GM19025 (cell line): ENCODE data around the gene ALLC.
"Not testable (repeated sequence)": the region's sequence is repeated elsewhere in the genome, so short reads cannot be mapped to it uniquely, and the experiment has no call there.

Source experiments
- ATAC-seq: cut with Tn5 transposase; IDR thresholded peaks from one replicate; pipeline ENCODE4 v1.9.1; 2021; ENCODE audit warnings: mild to moderate bottlenecking, low read depth, moderate library complexity; ENCODE audit not compliant: unreplicated experiment

ALLC gene

DNA sequence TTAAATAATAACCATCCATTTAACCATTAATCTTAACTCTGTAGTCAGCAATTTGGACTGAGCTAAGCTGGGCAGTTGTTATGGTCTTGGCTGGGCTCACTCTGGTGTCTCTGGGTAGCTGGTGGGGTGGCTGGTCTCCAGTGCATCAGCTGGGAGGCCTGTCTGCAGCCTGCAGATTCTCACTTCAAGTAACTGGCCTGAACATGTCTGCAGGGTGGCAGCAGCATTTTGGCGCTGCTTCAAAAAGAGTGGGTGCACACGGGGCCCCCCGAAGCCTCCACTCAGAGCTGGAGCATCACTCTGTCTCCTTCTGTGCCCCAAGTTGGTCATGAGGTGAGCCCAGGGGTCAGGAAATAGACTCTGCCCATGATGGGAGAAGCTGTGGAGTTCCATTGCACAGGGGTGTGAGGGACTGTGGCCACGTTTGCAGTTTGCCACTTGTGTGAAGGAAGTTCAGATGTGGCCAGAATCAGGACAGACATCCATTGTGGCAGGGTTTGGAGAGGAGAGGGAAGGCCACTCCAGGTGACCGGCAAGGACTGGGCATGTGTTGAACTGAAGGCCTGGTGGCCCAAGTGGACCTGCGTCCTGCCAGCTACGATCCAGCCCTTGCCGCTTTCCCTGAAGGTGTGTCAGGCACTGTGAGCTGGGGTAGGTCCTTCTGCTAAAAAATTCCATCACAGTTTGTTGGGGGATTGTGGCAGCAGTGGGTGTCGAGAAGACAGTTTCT is 4.9 kb upstream of the ALLC start:
- no peak for ATAC-seq

GRCh38 chr2:3654011-3654410 is 4.0 kb upstream of the ALLC start:
- no peak for ATAC-seq

- ATAC-seq: no peak
Observed at GRCh38 chr2:3654531-3655225, 3.3 kb upstream of the ALLC start.

- ATAC-seq: no peak
Observed at GRCh38 chr2:3655871-3656761, 1.9 kb upstream of the ALLC start.

DNA sequence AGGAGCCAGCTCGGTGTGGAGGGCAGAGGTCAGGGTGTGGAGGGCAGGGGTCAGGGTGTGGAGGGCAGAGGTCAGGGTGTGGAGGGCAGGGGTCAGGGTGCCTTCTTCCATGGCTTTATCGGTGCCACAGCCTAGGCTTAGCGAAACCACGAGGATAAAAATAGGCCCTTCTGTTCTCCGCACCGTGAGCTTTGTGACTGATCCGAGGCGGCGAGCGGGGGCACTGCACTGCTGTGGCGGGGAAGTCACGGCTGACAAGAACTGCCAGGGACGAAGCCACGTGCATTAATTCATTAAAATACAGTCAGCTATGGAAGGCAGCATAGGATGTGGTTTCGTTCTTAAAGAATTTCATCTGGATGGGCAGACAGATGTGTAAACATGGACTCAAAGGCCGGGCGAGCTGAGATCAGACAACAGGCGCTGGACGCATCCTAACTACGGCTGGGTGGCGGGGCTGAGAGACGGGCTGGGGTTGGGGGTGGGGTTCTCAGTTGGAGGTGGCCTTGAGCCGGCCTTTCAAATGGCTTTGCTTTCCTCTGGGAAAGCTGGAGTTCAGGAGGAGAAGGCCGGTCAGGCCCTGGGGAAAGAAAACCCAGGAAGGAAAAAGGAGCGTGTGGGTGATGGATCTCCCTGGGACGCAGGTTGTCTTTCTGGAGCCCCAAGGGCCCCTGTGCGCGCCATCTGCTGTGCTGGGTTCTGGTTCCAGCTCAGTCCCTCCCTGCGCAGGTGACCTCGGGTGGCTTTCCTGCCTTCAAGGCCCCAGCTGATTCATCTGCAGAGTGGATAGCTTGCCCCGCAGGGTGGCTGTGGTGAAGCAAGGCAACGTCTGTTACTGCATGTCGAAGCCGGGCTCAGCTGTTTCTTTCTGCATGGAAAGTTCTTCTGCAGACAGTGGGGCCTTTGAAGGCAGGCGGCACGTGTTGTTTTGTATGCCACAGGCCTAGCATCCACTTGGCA is 958 bp upstream of the ALLC start:
- no peak for ATAC-seq

DNA sequence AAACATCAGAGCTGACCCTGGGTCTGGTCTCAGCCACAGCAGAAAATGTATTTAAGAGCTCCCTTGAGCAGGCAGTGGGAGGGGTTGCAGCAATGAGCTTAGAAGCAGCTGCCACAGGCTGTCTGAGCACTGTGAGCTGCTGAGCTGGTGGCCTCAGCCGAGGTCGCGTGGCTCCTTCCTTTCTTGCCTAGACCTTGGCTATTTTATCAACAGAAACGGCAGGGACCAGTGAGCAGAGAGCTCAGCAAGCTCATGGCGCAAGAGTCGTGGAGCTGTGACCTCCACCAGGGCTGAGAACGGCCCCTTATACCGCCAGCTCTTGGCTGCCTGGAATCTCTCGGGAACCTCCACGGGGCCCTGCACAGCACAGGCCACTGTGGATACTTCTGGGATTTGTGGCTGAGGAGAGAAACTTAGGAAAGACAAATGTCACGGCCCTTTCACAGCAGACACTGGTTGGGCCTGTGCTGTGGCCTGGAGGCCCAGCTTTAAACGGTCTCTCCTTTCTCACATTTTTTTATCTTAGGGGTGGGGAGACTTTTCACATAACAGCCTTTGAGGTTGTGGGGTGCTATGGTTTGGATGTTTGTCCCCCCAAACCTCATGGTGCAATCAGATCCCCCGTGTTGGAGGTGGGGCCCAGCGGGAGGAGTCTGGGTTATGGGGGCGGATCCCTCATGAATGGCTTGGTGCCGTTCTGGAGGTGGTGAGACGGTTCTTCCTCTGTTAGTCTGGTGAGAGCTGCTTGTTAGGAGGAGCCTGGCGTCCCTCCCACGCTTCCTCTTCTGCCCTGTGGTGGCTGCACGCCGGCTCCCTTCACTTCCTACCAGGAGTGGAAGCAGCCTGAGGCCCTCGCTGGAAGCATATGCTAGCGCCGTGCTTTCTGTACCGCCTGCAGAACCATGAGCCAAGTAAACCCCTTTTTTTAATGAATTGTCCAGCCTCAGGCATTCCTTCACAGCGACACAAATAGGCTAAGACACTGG is 1.7 kb downstream of the ALLC start:
- no peak for ATAC-seq

DNA sequence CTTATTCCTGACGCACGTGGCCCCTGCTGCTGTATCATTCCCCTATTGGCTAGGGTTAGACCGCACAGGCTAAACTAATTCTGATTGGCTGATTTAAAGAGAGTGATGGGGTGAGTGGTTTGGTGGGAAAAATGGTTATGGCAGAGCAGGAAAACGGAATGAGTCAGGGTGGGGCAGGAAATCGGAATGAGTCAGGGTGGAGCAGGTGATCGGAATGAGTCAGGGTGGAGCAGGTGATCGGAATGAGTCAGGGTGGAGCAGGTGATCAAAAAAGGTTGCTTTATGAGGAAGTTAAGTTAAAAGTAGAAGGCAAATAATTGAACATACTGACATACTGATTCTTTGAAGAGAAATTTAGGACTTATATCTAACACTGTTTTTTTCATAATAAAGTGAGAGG is 2.6 kb downstream of the ALLC start:
- not testable (repeated sequence) for ATAC-seq

- no peak for ATAC-seq
Observed at GRCh38 chr2:3661149-3661660, 3.2 kb downstream of the ALLC start.

DNA sequence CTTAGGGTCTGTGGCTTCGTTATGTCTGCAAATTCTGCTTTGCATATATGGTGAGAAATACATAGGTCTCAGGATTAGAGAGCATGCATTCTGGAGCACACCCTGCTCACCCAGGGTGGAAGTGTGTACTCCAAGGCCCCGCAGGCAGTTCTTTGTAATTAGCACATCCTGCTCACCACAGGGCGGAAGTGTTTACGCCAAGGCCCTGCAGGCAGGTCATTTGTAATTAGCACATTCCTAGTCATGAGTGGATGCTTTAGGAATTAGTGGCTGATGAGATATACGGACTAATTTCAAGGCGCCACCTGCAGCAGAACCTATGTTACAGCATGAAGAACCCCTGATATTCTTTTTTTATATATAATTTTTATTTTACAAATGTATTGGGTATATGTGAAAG is 4.2 kb downstream of the ALLC start:
- ATAC-seq: no peak

DNA sequence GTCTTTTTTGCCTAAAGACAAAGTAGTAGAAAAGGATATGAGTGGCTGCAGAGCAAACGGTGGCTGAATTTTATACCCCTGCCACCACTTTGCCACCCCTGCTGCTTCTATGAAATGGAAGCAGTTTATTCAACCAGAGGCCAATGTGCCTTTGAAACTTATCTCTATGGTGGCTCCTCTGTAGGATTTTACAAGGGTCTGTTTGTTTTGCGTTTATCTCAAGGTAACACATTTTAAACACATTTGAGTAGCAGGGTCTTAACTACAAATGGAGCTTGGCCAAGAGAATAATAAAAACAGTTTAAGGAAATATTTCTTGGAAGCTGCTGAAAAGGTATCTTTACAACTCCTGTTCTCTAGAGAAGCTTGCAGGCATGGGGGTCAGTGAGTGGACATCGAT is 6.1 kb downstream of the ALLC start:
- ATAC-seq: no peak

GRCh38 chr2:3664925-3665324 is 6.9 kb downstream of the ALLC start:
- ATAC-seq: no peak

DNA sequence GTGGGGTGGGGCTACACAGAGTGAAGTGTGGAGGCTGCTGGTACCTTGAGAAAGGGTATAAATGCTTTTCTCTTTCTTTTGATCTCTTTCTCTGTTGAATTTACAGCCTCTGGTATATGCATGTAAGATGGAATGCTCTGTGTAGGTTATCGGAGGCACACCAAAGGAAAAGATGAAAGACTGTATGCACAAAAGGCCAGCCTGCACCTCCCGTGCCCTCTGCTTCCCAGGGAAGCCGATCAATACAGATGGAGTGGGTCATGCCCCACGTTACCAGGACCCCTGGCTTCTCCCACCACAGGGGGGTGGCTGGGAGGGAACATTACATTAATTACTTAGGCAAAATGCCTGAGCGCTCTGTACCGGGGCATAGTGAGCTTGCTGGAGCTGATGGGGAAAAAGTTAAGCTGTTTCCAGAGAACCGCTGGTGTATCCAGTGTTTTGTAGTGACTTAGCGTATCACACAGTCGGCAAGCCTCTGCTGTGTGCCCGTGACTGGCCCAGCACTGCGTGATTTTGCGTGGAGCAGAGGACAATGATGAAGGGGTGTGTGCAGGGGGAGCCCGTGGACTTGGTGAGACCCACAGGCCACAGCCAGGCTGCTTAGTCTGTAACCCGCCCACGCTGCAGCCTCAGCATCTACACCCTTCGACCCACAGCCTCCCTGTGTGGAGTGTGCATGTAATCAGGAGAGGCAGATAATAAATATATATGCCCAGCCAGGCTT is 8.0 kb downstream of the ALLC start:
- no peak for ATAC-seq

DNA sequence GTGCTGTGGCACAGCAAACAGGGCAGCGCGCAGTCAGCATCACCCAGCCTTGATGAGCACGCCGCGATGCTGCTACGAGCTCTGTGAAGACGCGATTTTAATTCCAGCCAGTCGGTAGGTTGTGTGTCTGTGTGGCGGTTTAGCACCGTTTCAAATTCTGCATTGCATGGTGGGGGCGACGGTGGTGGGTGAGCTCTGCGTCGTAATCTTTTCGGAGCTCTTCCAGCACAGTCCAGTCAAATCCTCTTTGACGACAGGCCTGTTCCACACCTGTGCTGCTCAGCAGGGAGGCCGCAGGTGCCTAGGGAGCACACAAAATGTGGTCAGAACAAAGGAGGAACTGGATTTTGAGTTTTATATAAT is 8.6 kb downstream of the ALLC start:
- no peak for ATAC-seq

- ATAC-seq: no peak
Observed at GRCh38 chr2:3667151-3667631, 9.2 kb downstream of the ALLC start.

- no peak for ATAC-seq
Observed at GRCh38 chr2:3669656-3670055, 11.7 kb downstream of the ALLC start.

DNA sequence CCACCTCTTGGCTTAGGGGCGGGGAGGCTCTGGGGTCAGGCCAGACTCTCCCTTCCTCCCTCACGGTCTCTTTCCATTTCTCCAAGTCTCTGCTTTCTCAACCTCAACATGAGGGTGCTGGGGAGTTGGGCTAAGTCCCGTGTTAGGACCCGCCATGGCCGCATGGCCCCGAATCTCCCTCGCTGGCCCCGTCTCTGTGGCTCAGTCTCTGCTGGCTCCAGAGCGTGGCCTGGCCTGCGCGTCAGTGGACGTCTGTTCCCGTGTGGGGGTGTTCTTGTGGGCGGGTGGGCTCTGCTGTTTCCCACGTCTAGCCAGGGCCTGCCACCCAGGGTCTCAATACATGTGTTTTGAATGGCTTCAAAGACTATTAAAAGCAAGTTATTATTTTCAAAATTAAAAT is 12.4 kb downstream of the ALLC start:
- ATAC-seq: no peak

- ATAC-seq: no peak
Observed at GRCh38 chr2:3670941-3671340, 12.9 kb downstream of the ALLC start.
